SK-N-MC (cell line): ENCODE results near the gene RHEB.

Experiments
- DNase-seq: peaks from one replicate; pipeline ENCODE4 v3.0.0-alpha.2; 2011; ENCODE audit warnings: low read depth, low spot score
- H3K27ac ChIP-seq: fragments of 200-600 bp; sonication (generic); 2 replicates; pipeline ENCODE4 v1.5.1; 2016; ENCODE audit warnings: mixed run types
- H3K36me3 ChIP-seq: fragments of 200-600 bp; sonication (generic); 2 replicates; pipeline ENCODE4 v1.6.1; 2017; ENCODE audit warnings: antibody characterized with exemption, low read length, mixed read lengths; ENCODE audit not compliant: insufficient read depth
- H3K4me3 ChIP-seq: fragments of 200-600 bp; sonication (generic); 2 replicates; pipeline ENCODE4 v1.5.1; 2016
- H3K9ac ChIP-seq: fragments of 200-600 bp; sonication (generic); 2 replicates; pipeline ENCODE4 v1.8.0; 2017; ENCODE audit warnings: mixed run types, mixed read lengths; ENCODE audit not compliant: insufficient read length
- H3K9me3 ChIP-seq: fragments of 200-600 bp; sonication (generic); 2 replicates; pipeline ENCODE4 v1.6.1; 2017; ENCODE audit warnings: low read depth, mild to moderate bottlenecking, antibody characterized with exemption, low read length, moderate library complexity, mixed read lengths
- EZH2 ChIP-seq: fragments of 200-600 bp; sonication (generic); IDR thresholded peaks from one replicate; pipeline ENCODE4 v1.6.1; 2017; ENCODE audit warnings: antibody characterized with exemption
- FOXP2 ChIP-seq: optimal IDR thresholded peaks from 2 replicates; pipeline ENCODE3; 2011; ENCODE audit warnings: mild to moderate bottlenecking, moderate library complexity; ENCODE audit not compliant: insufficient read depth; ENCODE audit errors: extremely low read length, control extremely low read depth
- POLR2AphosphoS5 ChIP-seq: IDR thresholded peaks from 2 replicates; pipeline ENCODE4 v1.6.1; 2012; ENCODE audit warnings: mild to moderate bottlenecking, low read depth, low read length, borderline replicate concordance

The RHEB gene

DNA sequence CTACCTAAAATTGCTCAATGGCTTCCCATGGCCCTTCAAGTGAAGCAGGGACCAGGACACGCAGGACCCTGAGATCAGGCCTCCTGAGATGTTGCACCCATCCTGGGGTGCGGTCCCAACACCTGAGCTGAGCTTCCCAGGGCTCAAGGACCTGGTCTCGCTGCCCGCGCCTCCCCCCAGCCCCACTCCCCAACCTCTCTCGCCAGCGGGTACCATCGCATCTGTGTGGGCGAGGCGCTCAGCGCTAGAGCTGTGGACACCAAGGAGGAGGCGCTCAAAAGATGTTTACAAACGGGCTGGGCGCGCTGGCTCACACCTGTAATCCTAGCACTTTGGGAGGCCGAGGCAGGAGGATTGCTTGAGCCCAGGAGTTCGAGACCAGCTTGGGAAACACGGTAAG is 72.4 kb downstream of the RHEB start:
- Histone ChIP-seq H3K36me3 (no peaks in the 10 kb centered on the region), H3K9ac (no peak overlapping the region), H3K27ac (no peak overlapping the region), H3K4me3 (no peak overlapping the region), H3K9me3 (no peaks in the 10 kb centered on the region)
- no peak for TF ChIP-seq POLR2AphosphoS5
- TF ChIP-seq EZH2 = no peak
- no peak for TF ChIP-seq FOXP2
- DNase-seq = no peak

DNA sequence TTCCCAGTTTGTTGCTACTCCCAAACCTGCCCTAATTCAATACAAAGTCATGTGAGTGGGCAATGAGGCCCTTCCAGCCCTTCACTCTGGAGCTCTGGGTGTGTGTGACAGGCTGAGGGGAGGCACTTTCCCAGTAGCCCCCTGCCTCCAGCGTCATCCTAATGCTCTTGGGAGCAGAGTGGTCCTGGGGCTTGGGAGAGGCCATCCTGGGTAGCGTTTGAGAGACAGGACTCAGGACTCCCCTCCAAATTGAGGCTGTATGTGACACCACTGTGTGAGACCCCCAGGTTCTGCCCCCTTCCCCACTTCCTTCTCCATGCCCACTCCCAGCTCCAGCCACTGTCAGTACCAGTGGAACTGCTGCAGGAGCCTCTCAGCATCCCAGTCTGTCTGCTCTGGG is 73.3 kb downstream of the RHEB start:
- Histone ChIP-seq H3K27ac (no peak overlapping the region), H3K36me3 (no peaks in the 10 kb centered on the region), H3K9ac (no peak overlapping the region), H3K9me3 (no peaks in the 10 kb centered on the region), H3K4me3 (no peak overlapping the region)
- no peak for DNase-seq
- TF ChIP-seq FOXP2 = no peak

DNA sequence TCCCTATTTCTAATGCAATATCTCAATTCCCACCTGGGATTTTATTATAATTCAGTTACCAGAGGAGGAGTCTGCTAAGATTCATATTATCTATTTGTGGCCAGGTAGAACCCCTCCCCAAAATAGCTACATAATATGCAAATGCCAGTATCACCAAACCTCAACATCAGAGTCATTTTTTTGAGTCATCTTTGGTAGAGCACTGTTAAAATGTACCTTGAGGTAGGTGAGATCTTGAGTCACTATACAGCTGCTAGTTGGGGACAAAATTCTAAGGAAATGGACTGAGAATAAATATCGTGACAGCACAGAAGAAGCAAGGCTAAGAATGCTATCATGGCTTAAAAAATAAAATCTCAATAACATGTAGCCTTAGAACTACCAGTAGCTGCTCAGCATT is 75.1 kb downstream of the RHEB start:
- Histone ChIP-seq H3K4me3 (no peak overlapping the region), H3K27ac (no peak overlapping the region), H3K9me3 (no peaks in the 10 kb centered on the region), H3K36me3 (no peaks in the 10 kb centered on the region), H3K9ac (no peak overlapping the region)
- no peak for TF ChIP-seq POLR2AphosphoS5
- TF ChIP-seq EZH2 = no peak
- no peak for TF ChIP-seq FOXP2
- DNase-seq = no peak

DNA sequence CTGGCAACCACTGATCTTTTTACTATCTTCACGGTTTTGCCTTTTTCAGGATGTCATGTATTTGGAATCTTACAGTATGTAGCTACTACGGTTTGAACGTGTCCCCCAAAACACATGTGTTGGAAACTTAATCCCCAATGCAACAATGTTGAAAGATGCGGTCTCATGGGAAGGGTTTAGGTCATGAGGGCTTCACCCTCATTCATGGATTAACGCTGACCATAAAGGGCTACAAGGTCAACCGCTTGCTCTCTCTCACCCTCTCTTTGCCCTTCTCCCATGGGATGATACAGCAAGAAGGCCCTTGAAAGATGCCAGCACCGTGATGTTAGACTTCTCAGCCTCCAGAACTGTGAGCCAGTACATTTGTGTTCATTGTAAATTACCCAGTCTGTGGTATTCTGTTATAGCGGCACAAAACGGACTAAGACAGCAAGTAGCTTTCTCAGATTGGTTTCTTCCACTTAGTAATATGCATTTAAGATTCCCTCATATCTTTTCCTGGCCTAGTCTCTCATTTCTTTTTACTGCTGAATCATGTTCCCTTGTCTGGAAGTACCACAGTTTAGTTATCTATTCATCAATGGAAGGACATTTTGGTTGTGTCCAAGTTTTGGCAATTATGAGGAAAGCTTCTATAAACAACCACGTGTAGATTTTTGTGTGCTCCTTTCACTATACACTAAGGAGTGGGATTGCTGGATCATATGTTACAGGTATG is 76.8 kb downstream of the RHEB start:
- no peaks in the 10 kb centered on the region for H3K36me3 ChIP-seq
- no peak overlapping the region for H3K9ac ChIP-seq
- no peaks in the 10 kb centered on the region for H3K9me3 ChIP-seq
- no peak for DNase-seq
- H3K27ac ChIP-seq = no peak overlapping the region
- TF ChIP-seq FOXP2 (no peak), POLR2AphosphoS5 (no peak), EZH2 (no peak)
- no peak overlapping the region for H3K4me3 ChIP-seq

DNA sequence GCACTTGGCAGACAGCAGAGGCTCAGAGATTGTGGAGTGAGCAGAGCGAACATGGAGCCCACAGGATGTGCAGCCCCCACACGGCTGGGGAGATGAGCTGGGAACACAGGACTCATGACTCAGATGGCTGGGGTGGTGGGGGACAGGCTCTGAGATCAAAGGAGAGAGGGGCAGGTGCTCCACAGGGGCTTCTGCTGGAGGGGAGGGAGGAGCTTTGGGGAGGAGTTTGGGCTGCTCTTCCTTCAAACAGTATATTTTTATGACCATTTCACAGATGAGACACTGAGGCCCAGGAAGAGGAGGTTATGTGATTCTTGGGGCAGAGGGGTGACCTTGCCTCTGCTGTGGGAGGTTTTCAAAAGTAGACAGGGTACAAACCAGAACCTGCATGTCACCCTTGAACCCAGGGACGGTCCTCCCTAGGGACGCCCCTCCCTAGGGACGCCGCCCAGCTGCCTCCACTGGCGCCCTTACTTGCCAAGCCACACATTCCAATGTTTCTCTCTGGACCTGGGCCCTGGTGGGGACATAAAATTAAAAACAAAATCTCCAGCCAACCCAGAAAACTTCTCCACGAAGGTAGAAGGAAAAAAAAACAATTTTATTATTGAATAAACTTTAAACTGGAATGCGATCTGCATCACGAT is 78.8 kb downstream of the RHEB start:
- Histone ChIP-seq H3K4me3 (no peak overlapping the region), H3K9me3 (no peaks in the 10 kb centered on the region), H3K27ac (no peak overlapping the region), H3K36me3 (no peaks in the 10 kb centered on the region), H3K9ac (no peak overlapping the region)
- no peak for DNase-seq
- no peak for TF ChIP-seq POLR2AphosphoS5
- no peak for TF ChIP-seq EZH2
- TF ChIP-seq FOXP2 = no peak

DNA sequence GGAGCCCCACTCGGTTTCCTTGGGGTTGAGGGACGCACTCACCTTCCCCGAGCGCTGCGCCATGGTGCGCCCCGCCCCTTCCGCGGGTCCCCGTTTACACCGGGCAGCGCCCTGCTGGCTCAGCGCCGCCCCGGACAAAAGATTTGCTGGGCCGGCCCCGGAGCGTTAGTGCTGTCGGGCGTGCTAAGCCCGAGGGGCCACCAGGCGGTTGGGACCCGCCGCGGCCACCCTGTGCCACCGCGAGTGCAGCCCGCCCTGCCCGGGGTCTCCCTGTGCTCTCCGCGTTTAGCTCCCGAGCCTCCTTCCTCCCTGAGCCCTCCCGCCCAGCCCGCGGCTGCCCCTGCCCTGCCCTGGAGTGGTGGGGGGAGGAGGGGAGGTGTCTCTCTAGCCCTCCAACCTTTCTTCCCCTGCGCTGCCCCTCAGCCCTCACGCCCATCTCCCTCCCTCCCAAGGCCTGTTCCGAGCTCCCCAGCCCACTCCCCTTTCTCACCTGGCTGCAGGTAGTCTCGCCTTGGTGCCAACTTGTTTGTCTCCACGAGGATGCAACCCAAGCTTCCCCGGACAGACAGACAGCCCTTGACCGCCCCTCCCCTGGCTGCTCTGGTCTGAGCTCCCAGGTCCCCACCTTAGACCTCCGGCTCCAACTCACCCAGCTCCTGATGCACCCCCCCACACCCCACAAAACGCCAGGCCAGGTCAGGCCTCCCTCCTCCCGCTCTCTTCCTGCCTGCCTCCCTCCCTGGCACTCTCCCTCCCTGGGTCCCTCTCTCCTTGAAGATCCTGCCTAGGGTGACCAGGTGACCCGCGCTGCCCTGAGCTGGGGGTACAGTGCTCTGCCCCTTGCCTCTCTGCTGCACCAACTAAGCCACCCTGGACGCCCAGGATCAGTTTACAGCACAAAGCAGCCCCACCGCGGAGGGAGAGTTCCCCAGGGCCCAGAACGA is 79.6 kb downstream of the RHEB start, which contains the start of gene CRYGN:
TSS of gene CRYGN (minus strand) at position 287 of the 944 bp plus-strand sequence. CDS start at position 63, 224 bp downstream.
- Histone ChIP-seq H3K4me3 (no peak within 1 kb of the TSS), H3K9me3 (no peaks in the 10 kb centered on the region), H3K36me3 (no peaks in the 10 kb centered on the region), H3K9ac (no peak within 1 kb of the TSS), H3K27ac (no peak within 1 kb of the TSS)
- no peak for TF ChIP-seq EZH2
- TF ChIP-seq FOXP2 = no peak
- no peak for TF ChIP-seq POLR2AphosphoS5
- no peak for DNase-seq

DNA sequence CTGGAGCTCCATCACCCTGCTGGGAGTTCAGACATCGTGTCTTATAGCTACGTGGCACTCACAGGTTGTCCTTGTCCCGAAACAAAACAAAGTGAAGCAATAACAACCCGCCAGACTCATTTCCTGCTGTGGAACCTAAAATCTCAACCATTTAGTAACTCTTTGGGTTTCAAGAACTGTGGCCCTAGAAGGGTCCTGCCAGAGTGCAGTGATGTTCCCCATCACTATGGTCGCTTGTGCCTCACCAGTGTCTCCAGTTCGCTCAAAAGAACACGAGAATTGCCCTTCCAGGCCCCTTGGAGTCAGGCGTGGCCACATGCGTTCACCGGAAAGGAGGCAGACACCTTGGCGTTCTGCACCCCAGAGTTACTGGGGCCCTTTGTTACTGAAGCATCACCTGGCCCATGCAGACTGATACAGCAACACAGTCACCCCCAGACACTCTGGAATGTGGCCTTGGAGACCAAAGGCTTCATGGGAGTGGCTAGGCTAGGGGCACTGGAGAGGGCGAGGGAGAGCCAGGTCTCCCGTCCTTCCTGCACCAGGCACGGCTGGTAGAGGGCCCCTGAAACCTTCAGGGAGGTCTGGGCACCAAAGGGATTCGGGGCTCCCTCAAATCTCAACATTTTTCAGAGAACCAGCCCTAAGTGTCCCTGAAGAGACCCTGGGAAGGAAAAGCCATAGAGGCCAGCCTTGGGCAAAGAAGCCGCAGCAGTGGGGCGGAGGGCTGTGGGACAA is 80.7 kb downstream of the RHEB start:
- no peak for DNase-seq
- H3K9ac ChIP-seq = no peak overlapping the region
- H3K9me3 ChIP-seq = no peaks in the 10 kb centered on the region
- TF ChIP-seq FOXP2 (no peak), EZH2 (no peak), POLR2AphosphoS5 (no peak)
- no peak overlapping the region for H3K27ac ChIP-seq
- no peak overlapping the region for H3K4me3 ChIP-seq
- H3K36me3 ChIP-seq = no peaks in the 10 kb centered on the region

DNA sequence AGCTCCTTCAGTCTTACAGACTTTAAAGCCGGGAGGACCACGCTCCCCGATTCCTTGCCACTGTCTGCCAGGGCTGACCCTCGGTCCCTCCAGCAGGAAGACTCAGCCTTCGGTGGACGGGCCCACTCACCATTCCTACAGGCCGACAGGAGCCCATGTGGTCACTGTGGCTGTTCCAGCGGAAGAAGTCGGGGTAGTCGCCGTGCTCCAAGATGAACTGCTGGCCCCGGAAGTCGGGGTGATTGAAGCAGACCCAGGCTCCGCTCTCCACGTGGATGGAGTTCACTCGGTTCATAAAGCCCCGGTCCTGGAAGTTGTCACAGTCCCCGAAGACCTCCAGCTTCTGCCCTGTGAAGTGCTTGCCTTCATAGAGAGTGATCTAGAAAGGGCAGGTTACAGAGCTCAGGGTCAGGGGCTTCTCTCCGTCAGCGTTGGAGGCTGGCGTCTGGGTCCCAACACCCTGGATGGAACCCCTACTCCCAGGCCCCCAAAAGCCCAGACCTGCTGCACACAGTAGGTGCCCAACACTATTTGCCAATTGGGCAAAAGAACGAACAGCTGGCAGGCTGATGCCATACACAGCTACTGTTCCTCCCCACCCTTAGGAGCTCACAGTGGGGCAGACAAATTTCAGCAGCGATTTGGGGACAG is 81.7 kb downstream of the RHEB start:
- H3K4me3 ChIP-seq = no peak overlapping the region
- H3K36me3 ChIP-seq = no peaks in the 10 kb centered on the region
- no peaks in the 10 kb centered on the region for H3K9me3 ChIP-seq
- DNase-seq = no peak
- H3K9ac ChIP-seq = no peak overlapping the region
- H3K27ac ChIP-seq = no peak overlapping the region
- no peak for TF ChIP-seq POLR2AphosphoS5
- TF ChIP-seq EZH2 = no peak
- no peak for TF ChIP-seq FOXP2
